KMS-11 (cell line): ENCODE results near the gene SLC23A3.

ENCODE experiments used
- H2AFZ ChIP-seq: fragments of 200-600 bp; sonication (generic); 2 replicates; pipeline ENCODE4 v1.6.1; 2016; ENCODE audit warnings: antibody characterized with exemption, mixed run types, low read depth
- H3K27ac ChIP-seq: fragments of 200-600 bp; sonication (generic); 2 replicates; pipeline ENCODE4 v1.6.1; 2016; ENCODE audit warnings: mild to moderate bottlenecking, mixed run types
- H3K27me3 ChIP-seq: fragments of 200-600 bp; sonication (generic); 2 replicates; pipeline ENCODE4 v1.6.1; 2017; ENCODE audit warnings: mild to moderate bottlenecking, low read depth, mixed run types, moderate library complexity; ENCODE audit not compliant: insufficient read depth
- H3K36me3 ChIP-seq: fragments of 200-600 bp; sonication (generic); 2 replicates; pipeline ENCODE4 v1.6.1; 2017; ENCODE audit warnings: mild to moderate bottlenecking, mixed run types; ENCODE audit not compliant: insufficient read depth
- H3K4me1 ChIP-seq: fragments of 200-600 bp; sonication (generic); 2 replicates; pipeline ENCODE4 v1.6.1; 2016; ENCODE audit warnings: mild to moderate bottlenecking, low read depth, mixed run types; ENCODE audit not compliant: poor library complexity, severe bottlenecking
- H3K4me2 ChIP-seq: fragments of 200-600 bp; sonication (generic); 2 replicates; pipeline ENCODE4 v1.7.0; 2016; ENCODE audit warnings: mild to moderate bottlenecking, mixed run types
- H3K4me3 ChIP-seq: fragments of 200-600 bp; sonication (generic); IDR thresholded peaks from 2 replicates; pipeline ENCODE4 v1.6.1; 2017; ENCODE audit warnings: low read depth, low read length, mixed read lengths; ENCODE audit not compliant: insufficient read depth
- H3K79me2 ChIP-seq: fragments of 200-600 bp; sonication (generic); 2 replicates; pipeline ENCODE4 v1.6.1; 2016; ENCODE audit warnings: low read depth, mixed run types; ENCODE audit not compliant: insufficient read depth
- H3K9ac ChIP-seq: fragments of 200-600 bp; sonication (generic); 2 replicates; pipeline ENCODE4 v1.6.1; 2016; ENCODE audit warnings: mild to moderate bottlenecking, mixed run types
- H4K20me1 ChIP-seq: fragments of 200-600 bp; sonication (generic); 2 replicates; pipeline ENCODE4 v1.6.1; 2016; ENCODE audit warnings: mild to moderate bottlenecking, mixed run types; ENCODE audit not compliant: insufficient read depth
- TF ChIP-seq, protein P1 (sequence below): fragments of 200-600 bp; sonication (generic); conservative IDR thresholded peaks from 2 replicates; pipeline ENCODE4 v1.6.1; 2017; ENCODE audit warnings: low read depth, mild to moderate bottlenecking, antibody characterized with exemption, low read length, moderate library complexity, mixed read lengths

SLC23A3 gene

DNA sequence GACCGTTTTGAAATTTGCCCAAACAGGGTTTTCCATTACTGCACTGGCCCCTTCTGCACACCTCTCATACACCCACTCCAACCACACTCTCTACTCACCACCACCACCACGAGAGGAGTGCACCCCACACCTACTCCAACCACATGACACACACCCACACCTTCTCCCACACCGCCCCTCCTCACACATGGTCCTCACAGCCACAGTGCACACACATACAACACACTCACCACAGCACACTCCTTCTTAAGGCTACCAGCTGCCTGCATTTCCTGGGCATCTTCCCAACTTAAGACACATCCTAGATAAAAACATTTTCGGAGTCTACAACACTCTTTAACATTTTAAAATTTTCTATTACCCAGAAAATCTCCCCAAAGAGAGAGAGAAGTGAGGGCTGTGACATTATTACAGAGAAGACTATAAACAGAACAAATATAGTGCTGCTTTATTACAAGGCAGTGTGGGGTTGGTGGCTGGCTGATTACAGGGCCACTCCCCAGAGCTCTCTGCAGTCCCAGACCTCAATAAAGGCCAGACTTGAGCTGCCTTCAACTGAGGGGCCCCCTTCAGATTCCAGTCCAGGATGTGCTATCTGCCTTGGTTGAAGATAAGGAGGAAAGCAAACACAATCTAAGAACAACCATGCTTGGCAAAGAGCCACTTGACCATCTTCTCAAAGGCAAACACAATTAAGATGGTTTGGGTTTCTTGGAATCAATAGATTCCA is 45.3 kb downstream of the SLC23A3 start:
- H4K20me1 ChIP-seq, result no peaks in the 10 kb centered on the region
- H3K9ac ChIP-seq, result no peak overlapping the region
- peaks cover 2% of the 10 kb centered on the region for H3K4me1 ChIP-seq
- H3K4me3 ChIP-seq, result no peak overlapping the region
- H3K27ac ChIP-seq, result no peak overlapping the region
- H3K4me2 ChIP-seq, result no peak overlapping the region
- no peaks in the 10 kb centered on the region for H3K79me2 ChIP-seq
- TF ChIP-seq, protein P1, sequence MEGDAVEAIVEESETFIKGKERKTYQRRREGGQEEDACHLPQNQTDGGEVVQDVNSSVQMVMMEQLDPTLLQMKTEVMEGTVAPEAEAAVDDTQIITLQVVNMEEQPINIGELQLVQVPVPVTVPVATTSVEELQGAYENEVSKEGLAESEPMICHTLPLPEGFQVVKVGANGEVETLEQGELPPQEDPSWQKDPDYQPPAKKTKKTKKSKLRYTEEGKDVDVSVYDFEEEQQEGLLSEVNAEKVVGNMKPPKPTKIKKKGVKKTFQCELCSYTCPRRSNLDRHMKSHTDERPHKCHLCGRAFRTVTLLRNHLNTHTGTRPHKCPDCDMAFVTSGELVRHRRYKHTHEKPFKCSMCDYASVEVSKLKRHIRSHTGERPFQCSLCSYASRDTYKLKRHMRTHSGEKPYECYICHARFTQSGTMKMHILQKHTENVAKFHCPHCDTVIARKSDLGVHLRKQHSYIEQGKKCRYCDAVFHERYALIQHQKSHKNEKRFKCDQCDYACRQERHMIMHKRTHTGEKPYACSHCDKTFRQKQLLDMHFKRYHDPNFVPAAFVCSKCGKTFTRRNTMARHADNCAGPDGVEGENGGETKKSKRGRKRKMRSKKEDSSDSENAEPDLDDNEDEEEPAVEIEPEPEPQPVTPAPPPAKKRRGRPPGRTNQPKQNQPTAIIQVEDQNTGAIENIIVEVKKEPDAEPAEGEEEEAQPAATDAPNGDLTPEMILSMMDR, result no peak
- H3K27me3 ChIP-seq, result no peaks in the 10 kb centered on the region
- H2AFZ ChIP-seq, result no peak overlapping the region
- no peaks in the 10 kb centered on the region for H3K36me3 ChIP-seq

DNA sequence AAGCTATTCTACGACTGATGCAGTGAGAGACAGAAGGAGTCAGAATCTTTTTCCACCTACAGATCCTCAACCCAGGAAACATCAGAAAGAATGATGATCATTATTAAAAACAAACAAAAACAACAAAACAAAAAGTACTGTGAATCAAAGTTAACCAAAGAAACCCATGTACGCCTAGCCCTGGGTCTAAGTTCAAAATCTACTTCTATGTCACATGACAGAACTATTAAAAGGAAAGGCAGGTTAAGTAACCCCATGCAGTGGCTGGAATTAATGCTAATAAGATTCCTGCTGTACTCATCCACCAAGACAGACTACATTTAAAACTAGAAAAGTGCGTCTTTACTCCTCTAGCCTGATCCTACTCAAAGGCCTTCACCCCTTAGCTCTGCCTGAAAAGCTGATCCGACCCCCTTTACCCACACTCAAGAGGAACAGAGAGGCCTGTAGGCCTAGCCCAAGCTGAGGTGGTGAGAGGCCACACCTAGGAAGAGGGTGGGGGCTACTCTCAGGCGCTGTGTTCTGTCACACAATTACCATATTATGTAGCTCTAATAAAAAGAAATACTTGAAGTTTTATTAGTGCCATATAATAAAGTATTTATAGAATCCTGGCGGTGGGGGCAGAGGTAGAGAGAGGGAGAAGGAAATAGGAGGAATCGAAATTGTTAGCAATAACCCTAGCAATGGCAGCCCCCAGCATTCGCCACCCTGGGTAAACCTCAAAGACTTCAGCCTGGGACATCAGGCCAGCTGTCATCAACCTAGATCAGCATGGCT is 46.3 kb downstream of the SLC23A3 start:
- Histone ChIP-seq H3K4me1 (peaks cover 2% of the 10 kb centered on the region), H2AFZ (no peak overlapping the region), H3K36me3 (no peaks in the 10 kb centered on the region), H3K4me2 (no peak overlapping the region), H3K79me2 (no peaks in the 10 kb centered on the region), H3K27me3 (no peaks in the 10 kb centered on the region), H3K27ac (no peak overlapping the region), H3K4me3 (no peak overlapping the region), H3K9ac (no peak overlapping the region), H4K20me1 (no peaks in the 10 kb centered on the region)
- TF ChIP-seq, protein P1, result no peak

DNA sequence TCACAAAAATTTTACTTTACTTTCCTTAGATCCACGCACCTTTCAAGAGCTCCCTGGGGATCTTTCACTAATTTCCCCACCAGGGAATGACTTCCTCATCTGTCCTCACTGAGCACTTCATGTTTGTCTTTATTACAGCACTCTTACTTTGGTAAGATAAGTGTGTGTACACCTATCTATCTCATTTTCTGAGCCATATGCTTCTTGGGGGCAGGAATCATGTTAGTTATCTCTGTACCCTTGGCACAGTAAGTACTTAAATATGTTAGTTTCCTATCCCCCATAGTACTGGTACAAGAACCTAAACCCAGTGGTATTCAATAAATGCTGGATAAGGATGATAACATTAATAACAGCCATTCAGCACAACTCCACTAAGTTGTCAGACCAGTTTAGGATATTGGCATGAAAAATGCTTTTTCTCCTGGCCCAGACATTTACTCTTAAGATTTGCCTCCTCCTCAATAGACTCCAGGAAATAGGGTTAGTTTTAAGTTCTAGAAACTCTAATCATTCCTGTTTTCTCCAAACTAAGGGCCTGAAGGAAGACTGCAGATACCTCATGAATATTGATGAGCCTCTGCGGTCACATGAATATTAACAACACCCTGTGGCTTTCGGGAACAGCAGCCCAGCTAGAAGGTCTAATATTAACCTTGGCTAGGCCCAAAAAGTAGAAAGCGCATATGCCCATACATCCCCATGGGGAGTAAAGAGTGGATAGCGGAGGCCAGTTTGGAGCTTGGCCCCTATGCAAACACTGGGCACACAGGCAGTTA is 47.4 kb downstream of the SLC23A3 start:
- H4K20me1 ChIP-seq, result no peaks in the 10 kb centered on the region
- TF ChIP-seq, protein P1, result no peak
- no peak overlapping the region for H3K4me2 ChIP-seq
- H3K79me2 ChIP-seq, result no peaks in the 10 kb centered on the region
- H3K27ac ChIP-seq, result no peak overlapping the region
- peaks cover 2% of the 10 kb centered on the region for H3K4me1 ChIP-seq
- no peaks in the 10 kb centered on the region for H3K36me3 ChIP-seq
- no peak overlapping the region for H3K4me3 ChIP-seq
- H3K9ac ChIP-seq, result no peak overlapping the region
- H2AFZ ChIP-seq, result no peak overlapping the region
- no peaks in the 10 kb centered on the region for H3K27me3 ChIP-seq

DNA sequence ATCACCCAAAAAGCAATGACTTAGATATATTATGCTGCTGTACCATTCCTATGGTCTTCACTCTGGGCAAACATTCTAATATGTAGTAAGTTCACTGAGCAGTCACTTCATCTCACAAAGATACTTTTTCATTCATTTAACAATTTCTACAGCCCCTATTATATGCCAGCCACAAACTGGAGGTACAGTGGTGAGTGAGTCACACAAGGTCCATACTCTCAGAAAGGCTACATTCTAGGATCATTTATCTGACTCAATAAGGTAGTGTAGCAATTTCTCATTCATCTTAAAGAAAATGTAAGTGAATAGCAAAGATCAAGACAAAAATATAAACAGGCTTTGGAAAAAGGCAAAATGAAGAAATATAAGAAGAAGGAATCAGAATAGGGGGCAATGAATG is 49.7 kb downstream of the SLC23A3 start:
- Histone ChIP-seq H3K36me3 (no peaks in the 10 kb centered on the region), H3K27me3 (no peaks in the 10 kb centered on the region), H2AFZ (no peak overlapping the region), H3K79me2 (no peaks in the 10 kb centered on the region), H3K4me3 (no peak overlapping the region), H3K27ac (no peak overlapping the region), H4K20me1 (no peaks in the 10 kb centered on the region), H3K4me2 (no peak overlapping the region), H3K4me1 (peaks cover 2% of the 10 kb centered on the region), H3K9ac (no peak overlapping the region)
- TF ChIP-seq, protein P1, result no peak
